Caki2 (cell line): Measurements from ENCODE around the gene DNAJC15. TPM values are rescaled to one million over a fixed set of nuclear protein-coding genes. Genes with fewer than 3 reads are reported as not detected.

ENCODE experiments used
- DNase-seq: peaks from one replicate; pipeline ENCODE4 v3.0.0-alpha.2; 2015; ENCODE audit warnings: low read depth
- in situ Hi-C: cut with HindIII; loops from 2 replicates; pipeline ENCODE4 v1.10.0; 2016; ENCODE audit warnings: low sequenced_read_pairs, low pct_unique_long_range_greater_than_20kb, mixed read lengths
- total RNA-seq: library from RNA; depleted of rRNA; stranded (reverse); fragments of >200 nt; shearing (Covaris generic); gene quantifications from 2 replicates; pipeline ENCODE4 v1.2.3, GENCODE V29; 2014; ENCODE audit warnings: low replicate concordance

Gene DNAJC15
- total RNA-seq, 1 experiment from 2014 or later, result 0.03 TPM

DNA sequence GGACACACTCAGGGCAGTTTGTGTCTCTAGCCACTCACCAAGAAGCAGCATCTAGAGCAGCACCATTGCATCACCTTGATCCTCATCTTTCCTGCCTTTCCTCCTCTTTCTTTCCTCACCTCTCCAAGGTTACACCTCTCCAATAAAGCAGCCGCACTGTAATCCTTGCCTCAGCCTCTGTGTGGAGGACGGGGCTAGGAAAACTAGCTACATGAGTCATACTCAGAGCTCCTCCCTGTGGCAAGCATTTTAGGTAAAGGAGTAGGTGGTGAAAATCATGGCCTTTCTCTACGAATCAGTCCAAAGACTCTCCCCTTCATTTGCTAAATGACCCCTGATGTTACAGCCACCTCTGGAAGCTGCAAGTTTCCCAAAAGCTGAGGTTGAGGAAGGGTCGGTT, 108.9 kb downstream of the DNAJC15 start:
- DNase-seq, result no peak
- in situ Hi-C loops, result no loop called here

DNA sequence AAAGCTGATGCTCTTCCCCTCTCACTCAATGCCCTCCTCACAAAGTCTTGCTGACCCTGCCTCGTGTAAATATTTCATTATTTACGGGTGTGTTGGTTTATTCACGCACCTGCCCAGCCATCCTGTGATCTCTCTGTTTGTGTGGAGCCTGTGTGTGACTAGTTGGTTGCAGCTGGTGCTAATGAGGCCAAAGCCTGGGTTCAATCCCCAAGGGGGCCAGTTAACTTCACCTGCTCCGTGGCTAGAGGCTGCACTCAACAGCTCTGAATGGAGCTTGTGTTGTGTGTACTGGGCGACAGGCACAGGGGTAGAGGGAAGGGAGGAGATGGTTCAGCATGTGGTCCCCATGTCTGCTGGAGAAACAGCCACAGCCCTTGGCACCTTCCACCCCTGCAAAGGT, 109.5 kb downstream of the DNAJC15 start:
- in situ Hi-C loops, result no loop called here
- DNase-seq, result no peak

DNA sequence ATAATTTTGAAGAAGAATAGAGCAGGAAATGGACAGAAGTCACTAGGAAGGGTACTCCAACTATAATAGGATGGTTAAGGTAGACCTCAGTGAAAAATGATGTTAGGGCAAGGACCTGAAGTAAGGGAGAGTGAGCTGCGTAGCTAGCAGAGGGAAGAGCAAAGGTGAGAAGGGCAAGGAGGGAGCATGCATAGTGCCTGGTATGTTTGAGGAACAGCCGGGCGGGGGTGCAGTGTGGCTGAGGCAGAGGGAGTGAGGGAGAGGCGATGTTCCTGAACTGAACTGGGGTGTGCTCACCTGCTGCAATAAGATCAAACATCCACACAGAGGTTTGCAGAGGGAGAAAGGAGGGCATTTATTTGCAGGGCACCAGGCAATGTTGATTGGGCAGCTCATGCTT, 110.4 kb downstream of the DNAJC15 start:
- no peak for DNase-seq
- in situ Hi-C loops, result no loop called here

DNA sequence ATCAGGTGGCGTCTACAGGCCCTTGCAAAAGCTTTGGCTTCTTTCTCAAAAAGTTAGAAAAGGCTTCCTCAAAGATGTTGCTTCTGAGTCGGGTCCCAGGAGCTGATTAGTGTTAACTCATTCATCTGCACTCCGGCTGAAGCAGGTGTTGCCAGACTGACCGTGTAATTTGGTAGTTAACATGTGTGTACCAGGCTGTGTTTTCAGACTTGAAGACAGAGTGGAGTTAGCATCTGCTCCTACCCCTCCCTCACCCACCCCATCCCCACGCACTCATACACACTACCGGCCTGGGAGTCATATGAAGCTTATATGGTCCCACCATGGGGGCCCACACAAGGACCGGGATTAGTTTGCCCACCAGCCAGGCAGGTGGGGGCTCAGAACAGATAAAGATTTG, 111.5 kb downstream of the DNAJC15 start:
- in situ Hi-C loops, result no loop called here
- no peak for DNase-seq

DNA sequence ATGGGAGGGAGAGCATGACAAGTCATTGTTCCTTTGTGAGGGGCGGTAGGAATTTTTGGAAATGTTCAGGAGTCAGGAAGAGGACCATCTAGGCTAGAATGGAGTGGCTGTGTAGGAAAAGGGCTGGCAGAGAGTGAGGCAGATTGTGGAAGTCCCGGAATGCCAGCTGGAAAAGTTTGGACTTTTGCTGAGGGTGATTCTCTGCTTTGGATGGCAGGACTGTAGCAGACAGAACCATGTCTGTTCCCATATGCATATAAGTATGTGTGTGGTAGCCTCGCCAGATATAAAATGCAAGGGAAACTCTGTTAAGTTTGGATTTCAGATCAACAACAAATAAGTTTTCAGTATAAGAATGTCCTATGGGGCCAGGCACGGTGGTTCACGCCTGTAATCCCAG, 112.1 kb downstream of the DNAJC15 start:
- no peak for DNase-seq
- in situ Hi-C loops, result no loop called here

DNA sequence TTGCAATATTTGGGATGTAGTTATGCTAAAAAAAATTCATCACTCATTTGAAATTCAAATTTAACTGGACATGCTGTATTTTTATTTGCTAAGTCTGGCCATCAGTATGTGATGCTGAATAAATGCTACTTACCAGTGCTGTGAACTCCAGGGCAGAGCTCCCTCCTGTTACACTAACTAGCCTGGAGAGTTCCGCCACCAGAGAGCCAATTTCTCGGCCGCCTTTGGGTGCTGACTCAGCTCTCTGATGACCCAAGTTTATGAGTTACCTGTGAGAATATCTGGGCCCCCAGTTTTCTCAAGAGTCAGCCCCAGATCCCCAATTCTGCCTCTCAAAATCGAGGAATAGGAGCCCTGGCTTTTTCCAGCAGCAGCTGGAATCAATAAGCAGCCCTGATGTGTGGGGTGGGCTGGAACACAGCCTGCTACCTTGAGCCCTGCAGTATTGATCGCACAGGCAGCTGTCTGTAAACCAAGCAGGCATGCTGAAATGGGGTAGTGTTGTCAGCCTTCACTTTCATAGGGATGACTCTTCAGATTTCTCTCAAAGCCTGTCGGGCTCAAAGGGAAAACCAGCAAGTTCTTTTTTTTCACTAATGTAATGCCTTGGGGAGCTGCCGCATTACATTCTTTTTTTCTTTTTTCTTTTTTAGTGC, 113.7 kb downstream of the DNAJC15 start:
- in situ Hi-C loops, result no loop called here
- DNase-seq, result no peak

DNA sequence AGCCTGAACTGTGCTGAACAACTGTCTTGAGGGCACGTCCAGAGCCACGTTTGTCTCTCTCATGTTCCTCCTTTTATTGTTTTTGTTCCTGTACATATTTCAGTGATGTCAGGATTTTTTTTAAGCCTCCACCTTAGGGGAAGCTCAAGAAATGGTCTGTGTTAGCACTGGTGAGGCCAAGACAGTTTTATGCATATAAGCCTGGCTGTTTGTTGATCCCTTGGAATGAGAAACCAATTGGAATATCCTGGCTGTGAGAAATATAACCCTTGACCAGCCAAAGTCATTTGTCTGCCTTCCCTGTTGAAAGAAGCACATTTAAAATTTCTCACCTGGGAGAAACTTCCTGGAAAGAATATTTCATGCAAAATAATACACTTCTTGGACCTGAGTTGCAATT, 115.8 kb downstream of the DNAJC15 start:
- no peak for DNase-seq
- in situ Hi-C loops, result no loop called here

DNA sequence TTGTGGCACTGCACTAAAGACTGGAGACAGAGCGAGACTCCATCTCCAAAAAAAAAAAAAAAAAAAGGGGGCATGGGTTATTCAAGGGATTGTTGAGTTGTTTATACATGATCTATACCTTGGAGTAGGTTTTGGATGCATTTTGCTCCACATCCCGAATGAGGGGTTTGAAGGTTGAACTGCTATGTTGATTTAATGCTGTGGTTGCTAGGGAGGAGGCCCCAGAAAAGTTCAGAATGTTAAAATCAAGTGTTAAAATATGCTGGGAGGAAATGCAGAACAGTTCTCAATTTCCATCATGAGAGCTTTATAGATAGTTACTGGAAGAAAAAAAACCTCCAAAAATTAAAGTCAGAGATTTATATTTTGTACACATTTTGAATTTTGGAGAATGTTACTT, 116.5 kb downstream of the DNAJC15 start:
- DNase-seq, result no peak
- in situ Hi-C loops, result no loop called here

DNA sequence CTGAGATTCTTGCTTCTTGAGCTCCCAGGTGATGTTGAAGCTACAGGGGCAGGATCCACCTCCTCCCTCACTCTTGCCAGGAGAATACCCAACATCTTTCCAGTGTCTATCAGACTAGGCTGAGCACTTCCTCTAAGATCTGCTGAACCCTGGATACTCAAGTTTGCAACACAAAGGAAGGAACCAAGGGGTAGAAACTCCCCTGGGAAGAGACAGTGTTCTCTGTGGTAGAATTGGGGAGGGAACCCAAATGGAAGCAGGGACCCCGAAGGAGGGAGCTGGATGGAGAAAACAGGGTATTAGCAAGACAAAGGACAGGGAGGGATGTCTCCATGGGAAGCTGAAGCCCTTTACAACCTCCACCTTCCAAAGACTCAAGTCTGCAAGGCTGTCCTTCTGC, 117.6 kb downstream of the DNAJC15 start:
- DNase-seq, result no peak
- in situ Hi-C loops, result no loop called here

DNA sequence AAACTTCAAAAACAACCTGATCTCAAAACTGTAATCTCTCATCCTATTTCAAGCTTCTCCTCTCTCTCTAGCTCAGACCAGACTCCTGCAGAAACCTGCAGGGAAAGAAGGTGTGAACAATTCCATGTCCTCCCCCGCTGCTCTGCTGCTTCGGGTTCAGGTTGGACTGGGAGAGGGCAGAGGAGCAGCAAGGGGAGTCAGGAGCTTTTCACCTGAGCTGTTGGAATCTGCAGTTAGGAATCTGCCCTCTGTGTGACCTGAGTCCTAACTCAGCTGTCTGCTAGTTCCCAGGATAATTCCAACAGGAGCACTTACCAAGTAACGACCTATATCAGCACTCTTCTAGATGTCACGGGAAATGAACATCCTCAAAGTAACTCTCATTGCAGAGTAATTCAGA, 118.3 kb downstream of the DNAJC15 start:
- no peak for DNase-seq
- in situ Hi-C loops, result no loop called here

DNA sequence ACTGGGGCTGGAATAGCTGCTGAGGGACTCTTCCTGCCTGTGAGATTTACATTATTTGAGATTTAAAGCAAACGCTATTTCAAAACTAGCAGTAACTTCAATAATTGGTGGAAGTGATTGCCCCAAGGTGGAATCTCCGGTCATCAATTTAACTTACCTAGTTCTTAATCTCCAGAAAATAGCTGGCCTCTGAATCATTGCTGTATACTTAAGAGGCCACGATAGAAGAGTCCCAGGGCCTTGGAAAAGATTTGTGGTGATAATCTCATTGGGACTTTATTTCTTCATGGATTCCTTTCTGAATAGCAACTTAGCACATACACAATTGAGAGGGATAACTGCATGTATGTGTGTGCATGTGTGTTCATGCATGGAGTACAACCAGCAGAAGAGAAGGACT, 120.2 kb downstream of the DNAJC15 start:
- no peak for DNase-seq
- in situ Hi-C loops, result no loop called here

DNA sequence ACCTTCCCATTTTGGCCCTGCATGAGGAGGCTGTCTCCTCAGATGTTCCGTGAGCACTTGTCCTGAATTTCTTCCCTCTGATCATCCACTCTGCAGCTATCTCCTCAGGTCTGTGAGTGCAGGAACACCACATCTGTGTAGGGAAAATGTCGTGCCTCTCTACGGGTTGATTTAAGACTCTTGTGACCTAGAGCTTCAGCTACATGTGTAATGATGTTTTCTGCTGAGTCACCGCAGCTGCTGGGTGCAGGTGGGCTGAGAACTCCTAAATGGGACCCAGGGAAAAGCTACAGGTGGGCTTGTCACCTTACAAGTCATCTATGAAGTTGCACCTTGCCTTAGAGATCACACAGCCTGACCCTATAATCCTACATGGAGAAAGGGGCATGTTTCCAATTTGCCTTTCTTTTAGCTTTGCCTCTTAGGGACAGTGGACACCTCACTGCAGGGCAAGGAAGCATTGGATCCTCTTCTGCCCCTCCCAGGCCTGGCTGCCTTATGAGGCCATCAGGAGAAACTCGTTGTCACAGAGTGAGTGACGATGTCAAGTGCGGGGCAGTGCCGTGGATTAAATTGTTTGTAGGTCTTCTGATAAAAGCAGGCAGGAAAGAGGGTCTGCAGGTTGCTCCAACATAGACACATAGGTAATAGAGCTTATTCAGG, 122.3 kb downstream of the DNAJC15 start:
- in situ Hi-C loops, result no loop called here
- DNase-seq, result no peak

DNA sequence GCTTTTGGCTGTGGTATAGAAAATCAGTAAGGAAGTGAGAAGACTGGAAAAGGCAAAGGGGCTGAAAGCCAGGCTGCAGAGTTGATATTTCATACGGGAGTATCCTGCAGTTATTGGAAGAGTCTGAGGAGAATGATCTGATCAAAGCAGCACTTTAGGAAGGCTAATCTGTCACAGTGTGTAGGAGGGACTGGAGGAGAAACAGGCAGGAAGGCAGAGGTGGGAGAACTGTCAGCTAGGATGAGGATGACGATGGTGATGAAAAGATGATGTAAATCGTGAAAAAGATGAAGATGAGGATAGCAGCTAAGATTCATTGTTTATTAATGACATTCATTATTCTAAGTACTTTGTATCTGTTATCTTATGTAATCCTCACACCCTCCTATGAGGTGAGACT, 123.0 kb downstream of the DNAJC15 start:
- in situ Hi-C loops, result no loop called here
- DNase-seq, result no peak

DNA sequence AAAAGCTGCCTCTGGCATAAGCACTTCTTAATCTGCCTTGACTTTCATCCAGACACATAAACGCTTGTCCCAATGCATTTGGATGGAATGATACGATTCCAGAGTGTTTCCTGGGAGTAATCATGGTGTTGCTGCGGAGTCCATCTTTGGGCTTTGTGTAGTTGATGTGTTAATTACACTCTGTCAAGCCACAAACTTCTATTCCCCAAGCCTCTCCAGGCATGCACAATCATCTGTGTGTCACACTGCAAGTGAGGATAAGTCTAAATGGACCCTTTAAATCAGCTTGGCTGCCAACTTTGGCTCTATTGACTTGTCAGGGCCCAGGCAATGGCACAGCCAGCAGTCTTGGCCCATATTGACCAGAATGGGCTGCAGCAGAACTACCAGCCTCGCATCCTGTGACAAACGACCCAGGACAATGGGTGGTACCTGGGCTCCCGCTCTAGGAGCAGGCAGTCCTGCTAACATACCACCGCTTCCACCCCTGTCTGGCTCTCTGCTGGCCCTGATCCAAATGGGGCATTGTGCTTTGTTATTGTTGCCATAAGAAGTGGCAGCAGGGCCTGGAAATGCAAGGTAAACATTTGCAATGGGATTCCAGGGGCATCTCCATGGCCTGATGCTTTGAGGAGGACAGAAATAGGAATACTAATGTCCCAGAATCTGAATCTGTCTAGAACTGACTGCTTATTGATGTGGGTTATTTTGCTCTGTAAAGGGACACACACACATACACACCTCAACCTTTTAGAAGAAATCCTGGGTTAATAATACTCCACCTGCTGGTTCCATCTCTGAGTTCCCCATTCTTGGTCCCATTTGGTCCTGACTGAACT, 127.2 kb downstream of the DNAJC15 start:
- in situ Hi-C loops, result no loop called here
- DNase-seq, result no peak

DNA sequence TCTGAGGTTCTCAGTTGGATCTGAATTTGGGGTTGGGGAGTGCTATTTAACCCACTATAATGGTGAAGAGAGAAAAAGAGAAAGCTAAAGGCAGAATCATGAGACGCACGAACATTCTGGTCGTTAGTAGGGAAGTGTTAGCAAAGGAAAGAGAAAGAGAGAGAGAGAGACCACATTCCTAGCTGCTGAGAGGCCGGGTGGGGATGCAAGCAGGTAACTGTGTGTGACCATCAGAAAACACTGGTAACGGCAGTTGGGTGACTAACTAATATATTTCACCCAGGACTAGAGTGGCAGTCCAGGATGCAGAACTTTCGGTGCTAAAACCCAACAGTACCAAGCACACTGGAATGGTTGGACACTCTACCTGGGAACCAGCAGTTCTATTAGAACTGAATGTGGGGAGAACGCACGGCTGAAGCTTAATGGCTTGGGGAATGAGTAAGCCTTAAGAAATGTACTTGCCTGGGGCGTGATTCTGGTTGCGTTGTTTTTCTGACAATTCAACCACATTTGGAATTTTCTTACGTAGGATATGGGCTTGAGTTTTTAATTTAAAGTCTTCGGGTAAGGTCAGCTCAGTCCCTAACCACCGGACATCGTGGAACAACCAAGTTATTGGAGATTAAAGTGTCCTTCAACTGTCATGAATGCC, 130.2 kb downstream of the DNAJC15 start:
- in situ Hi-C loops, result no loop called here

DNA sequence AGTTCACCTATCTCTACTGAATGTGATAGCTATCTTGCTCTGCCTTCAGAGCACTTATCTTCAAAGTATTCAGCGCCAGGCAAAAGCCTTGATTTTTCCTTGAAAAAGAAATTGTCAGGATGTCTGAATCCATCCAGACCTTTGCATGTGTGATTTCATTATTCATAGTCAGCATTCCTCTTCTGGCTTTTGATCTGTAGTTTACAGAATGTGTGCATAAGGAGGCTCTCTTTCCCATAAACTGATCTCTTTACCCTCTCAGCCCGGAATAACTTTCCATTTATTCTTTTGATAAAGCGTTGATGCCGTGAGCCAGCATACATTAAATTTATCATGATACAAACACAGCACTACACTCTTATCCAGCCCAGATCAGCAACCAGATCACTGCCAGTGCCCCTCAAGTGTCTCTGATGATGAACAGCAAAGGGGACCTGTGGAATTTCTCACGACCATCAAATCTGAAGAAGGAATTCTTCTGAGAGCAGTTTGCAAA, 130.8 kb downstream of the DNAJC15 start:
- DNase-seq, result no peak
- in situ Hi-C loops, result no loop called here

More for the DNA sequence above, 130.2 kb downstream of the DNAJC15 start:
- DNase-seq, result peak; percentile 73

DNA sequence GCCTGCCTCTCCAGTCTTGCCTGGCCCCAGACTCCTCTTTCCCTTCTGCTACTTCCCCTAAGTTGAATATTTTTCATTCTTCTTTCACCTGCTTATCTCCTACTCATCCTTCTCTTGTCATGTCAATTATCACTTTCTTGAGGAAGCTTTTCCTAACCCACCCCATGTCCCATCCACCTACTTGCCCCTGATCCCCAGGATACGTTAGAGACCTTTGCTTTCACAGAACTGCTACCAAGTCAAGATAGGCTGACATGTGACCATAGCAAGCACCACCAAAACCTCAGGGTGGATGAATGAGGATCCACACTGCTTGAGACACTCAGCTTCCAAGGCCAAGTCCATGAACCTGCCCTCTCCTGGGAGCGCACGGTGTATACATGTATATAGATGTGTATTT, 131.5 kb downstream of the DNAJC15 start:
- no peak for DNase-seq
- in situ Hi-C loops, result no loop called here

DNA sequence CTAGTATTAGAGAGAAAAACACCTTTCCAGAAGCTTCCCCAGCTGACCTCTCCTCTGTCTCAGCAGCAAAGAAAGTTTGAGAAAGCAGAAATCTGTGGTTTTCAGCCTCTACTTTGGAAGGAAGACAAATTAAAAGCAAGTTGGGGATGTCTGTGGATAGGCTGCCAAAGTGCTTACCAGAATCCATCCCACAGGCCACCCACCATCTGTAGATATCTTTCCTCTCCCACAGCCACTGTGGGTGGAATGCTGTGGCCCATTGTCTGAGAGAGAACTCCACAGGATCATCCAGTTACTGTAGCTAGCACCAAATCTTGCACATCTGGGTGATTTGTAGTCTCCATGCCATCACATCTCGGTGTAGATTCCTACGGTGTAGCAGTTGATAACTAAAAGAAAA, 133.5 kb downstream of the DNAJC15 start:
- in situ Hi-C loops, result no loop called here
- DNase-seq, result no peak

DNA sequence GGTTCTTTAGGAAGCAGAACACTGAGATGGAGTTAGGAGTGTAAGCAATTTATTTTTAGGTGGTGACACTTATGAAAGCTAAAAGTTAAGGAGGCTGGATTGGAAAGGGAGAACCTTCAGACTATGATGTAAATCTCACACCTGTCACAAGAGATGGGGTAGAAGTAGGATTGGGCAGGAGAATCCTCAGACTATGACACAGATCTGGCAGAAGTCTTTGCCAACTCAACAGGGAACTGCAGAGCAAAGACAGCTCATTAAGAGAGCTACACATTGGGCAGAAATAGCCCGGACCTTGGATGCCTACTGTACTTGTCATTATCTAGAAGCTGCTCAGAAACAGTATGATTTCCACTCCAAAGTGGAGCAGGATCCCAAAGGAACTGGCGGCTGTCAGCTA, 134.4 kb downstream of the DNAJC15 start:
- DNase-seq, result no peak

More for the DNA sequence above, 134.4 kb downstream of the DNAJC15 start:
- in situ Hi-C loops, result no loop called here
